WI38 (cell line): ENCODE results near the gene ARID1B.

Experiments used
- H3K4me3 ChIP-seq: 2 replicates; pipeline ENCODE4 v1.5.1; 2011; ENCODE audit warnings: low read depth, mild to moderate bottlenecking, control low read depth, low read length
- TF ChIP-seq, protein P1 (sequence below): IDR thresholded peaks from 2 replicates; pipeline ENCODE4 v1.5.1; 2012; ENCODE audit warnings: low read depth, mild to moderate bottlenecking, control low read depth, low read length

Gene ARID1B

DNA sequence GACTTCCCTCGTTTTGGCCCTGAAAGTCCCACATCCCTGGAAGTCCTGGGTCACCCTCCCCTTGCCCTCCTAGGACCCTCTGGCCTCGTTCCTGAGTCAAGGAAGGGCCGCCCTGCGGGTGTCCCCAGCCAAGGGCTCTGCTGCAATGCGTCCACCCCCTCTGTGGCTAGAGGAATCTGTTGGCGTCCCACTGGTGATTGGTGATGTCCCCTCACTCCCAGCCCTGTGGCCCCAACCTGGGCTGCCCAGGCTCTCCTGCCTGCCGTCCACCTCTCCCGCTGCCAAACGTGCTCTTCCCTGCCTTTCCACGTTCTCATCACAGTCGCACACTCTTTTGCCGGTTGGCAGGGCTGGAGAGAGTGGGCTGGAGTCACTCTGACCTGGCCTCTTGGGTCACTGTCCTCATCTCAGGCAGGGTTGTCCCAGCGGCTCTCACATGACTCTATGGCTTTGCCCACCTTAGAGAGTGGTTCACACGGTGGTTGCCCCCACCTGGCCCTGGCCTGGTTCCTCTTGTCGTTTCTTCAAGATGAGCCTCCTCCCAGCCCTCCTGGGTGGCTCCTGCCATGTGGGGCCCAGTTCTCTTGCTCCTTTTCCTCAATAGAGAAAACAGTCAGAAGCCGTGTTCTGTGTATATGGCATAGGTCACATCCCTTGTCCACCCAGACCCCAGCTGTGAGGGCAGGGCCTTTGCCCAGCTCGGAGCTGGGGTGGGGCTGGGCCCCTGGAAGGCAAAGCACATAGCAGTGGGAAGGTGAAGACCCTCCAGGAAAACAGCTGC, 445.2 kb downstream of the ARID1B start:
- H3K4me3 ChIP-seq, result no peak overlapping the region
- TF ChIP-seq, protein P1, sequence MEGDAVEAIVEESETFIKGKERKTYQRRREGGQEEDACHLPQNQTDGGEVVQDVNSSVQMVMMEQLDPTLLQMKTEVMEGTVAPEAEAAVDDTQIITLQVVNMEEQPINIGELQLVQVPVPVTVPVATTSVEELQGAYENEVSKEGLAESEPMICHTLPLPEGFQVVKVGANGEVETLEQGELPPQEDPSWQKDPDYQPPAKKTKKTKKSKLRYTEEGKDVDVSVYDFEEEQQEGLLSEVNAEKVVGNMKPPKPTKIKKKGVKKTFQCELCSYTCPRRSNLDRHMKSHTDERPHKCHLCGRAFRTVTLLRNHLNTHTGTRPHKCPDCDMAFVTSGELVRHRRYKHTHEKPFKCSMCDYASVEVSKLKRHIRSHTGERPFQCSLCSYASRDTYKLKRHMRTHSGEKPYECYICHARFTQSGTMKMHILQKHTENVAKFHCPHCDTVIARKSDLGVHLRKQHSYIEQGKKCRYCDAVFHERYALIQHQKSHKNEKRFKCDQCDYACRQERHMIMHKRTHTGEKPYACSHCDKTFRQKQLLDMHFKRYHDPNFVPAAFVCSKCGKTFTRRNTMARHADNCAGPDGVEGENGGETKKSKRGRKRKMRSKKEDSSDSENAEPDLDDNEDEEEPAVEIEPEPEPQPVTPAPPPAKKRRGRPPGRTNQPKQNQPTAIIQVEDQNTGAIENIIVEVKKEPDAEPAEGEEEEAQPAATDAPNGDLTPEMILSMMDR, result no peak

DNA sequence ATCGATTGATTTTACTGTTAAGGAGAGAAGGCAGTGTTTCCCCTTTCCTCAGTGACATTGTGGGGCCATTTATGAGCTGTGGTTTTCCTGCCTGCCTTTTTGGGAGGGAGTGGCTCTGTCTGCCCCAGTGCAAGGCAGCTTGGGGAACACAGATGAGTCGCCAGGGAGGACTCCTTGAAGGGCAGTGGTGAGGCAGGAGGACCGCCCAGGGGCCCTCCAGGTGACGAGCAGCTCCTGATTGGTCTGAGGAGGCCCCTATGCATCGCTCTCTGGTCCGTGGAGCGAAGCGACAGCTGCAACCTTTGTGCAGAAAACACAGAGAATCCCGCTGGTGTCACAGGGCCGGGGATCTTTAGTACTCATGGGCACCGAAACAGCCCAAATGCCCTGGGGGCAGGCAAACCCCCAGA, 445.8 kb downstream of the ARID1B start:
- TF ChIP-seq, protein P1, result no peak
- no peak overlapping the region for H3K4me3 ChIP-seq

DNA sequence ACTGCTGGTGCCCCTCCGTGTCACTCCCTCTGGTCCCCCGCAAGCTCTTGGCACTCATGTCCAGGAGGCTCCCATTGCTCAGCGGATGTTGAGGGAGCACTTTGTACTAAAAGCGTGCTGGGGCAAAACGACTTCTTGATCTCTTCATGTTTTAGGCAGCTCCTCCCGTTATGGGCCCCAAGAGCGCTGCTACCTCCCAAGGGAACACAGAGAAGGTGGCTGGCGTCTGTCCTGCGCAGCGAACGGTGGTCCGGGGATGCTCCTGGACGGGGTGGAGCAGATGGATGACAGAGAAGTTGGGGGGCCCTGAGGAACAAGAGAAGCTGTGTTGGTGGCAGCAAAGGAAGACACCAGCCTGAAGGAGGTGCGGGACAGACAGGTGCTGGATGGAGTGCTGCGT, 446.3 kb downstream of the ARID1B start:
- TF ChIP-seq, protein P1, result no peak
- no peak overlapping the region for H3K4me3 ChIP-seq

DNA sequence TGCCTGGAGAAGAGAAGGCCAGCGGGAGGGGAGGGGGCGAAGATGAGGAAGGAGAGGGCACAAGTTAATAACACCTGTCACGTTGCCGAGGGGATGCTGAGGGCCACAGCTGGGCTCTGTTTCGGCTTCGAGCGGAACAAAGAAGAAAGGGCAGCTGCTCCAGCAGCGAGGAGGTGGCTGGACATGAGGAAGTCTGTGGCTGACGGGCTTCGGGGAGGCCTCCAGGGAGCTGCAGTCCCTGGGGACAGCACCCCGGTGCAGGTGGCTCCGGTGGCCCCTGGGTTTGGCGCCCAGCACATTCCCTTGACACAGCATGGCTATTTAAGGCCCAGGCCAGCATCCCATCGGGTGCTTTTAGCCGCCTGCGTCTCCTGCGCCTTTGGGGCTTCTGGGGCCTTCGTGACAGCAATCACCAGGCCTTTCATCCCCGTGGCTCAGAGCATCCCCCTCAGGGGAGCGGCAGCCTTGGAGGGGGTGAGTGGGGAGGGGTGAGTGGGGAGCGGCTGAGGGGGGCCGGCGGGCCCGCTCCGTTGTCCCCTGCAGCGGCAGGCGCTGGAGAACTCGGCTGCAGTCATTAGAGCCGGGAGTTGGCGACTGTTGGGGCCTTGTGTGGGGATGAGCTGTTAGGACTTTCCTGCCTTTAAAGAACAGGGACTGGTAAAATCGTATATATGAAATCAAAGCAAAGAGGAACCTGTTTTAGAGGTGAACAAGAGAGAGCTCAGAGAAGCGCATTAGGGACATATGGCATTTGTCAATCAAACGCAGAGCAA, 447.2 kb downstream of the ARID1B start:
- H3K4me3 ChIP-seq, result no peak overlapping the region
- TF ChIP-seq, protein P1, result no peak

DNA sequence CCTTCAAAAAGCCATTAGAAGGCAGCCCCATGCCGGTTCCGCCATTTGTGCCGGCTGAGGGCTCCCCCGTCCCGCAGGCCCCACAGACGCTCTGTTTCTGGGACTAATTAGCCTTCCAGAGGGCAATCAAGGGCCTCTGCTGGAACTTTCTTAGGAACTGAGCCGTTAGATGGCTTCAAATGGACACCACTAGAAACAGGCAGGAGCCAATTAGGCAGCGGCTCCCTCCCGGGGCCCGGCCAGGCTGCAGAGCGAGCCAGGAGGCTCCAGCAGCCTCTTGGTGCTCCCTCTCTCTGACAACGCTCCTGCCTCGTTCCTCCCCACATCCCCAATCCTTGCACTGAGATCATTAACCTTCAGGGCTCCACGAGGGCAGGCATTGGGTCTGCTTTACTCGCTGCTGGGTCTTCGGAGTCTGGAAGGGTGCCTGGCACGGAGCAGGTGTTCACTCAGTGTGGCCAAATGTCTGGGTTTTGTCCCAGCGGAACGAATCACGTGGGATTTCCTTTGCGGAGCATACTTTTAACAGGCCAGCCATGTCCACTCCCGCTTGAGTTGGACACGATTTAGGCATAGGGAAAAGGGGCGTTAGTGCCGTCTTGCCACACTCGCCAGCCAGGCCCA, 447.9 kb downstream of the ARID1B start:
- TF ChIP-seq, protein P1, result no peak

DNA sequence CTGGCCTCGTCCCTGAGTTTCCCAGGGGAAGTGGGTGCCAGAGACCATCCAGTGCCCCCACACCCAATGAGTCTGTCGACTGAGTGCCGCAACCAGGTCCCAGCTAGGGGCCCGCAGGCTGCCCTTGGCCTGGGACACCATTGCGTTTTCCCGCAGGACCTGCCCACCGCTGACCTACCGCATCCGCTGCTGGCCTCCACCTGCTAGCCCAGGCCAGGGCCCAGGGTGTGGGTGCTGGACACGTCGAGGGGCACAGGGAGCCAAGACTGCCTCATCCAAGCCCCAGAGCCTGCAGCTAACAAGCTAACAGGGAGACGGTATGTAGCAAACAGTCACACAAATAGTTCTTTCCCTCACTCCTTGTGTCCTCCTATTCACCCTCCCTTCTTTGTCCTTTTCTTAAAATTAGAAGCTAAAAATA, 448.4 kb downstream of the ARID1B start:
- TF ChIP-seq, protein P1, result no peak
- no peak overlapping the region for H3K4me3 ChIP-seq

More for the DNA sequence above, 447.9 kb downstream of the ARID1B start:
- no peak overlapping the region for H3K4me3 ChIP-seq
